ENCODE measurements around the gene HSD17B4.
"Not testable (repeated sequence)": the region's sequence is repeated elsewhere in the genome, so short reads cannot be mapped to it uniquely, and the experiment has no call there.

HSD17B4 gene

GRCh38 chr5:119470851-119471451 is 18.7 kb downstream of the HSD17B4 start:
- TF ChIP-seq CTCF (IDR thresholded peaks at IDR 0.05; ENCODE audit: borderline replicate concordance, control extremely low read depth, extremely low read depth, insufficient read depth, missing control alignments), result peak; percentile 46
- in situ Hi-C loops (cut with MboI; ENCODE audit: low sequenced_read_pairs, unreplicated experiment), result loop anchor here (25.0 kb wide), 1 partner anchor 991 kb away; the partner anchor contains the start of gene PRR16
- DNase-seq (ENCODE audit: low spot score), result peak; percentile 26

- no peak for TF ChIP-seq CTCF (IDR thresholded peaks at IDR 0.05; ENCODE audit: borderline replicate concordance, control extremely low read depth, extremely low read depth, insufficient read depth, missing control alignments)
- no peak for DNase-seq (ENCODE audit: low spot score)
- in situ Hi-C loops (cut with MboI; ENCODE audit: low sequenced_read_pairs, unreplicated experiment), result loop anchor here (25.0 kb wide), 1 partner anchor 989 kb away; the partner anchor contains the start of gene PRR16
Observed at GRCh38 chr5:119473241-119473640, 20.9 kb downstream of the HSD17B4 start.

- TF ChIP-seq CTCF (IDR thresholded peaks at IDR 0.05; ENCODE audit: borderline replicate concordance, control extremely low read depth, extremely low read depth, insufficient read depth, missing control alignments), result no peak
- no peak for DNase-seq (ENCODE audit: low spot score)
- in situ Hi-C loops (cut with MboI; ENCODE audit: low sequenced_read_pairs, unreplicated experiment), result loop anchor here (25.0 kb wide), 1 partner anchor 261 kb away; no protein-coding TSS in a partner anchor
Observed at GRCh38 chr5:119476341-119476740, 24.0 kb downstream of the HSD17B4 start.

- no peak for DNase-seq (ENCODE audit: low spot score)
- TF ChIP-seq CTCF (IDR thresholded peaks at IDR 0.05; ENCODE audit: borderline replicate concordance, control extremely low read depth, extremely low read depth, insufficient read depth, missing control alignments), result no peak
- in situ Hi-C loops (cut with MboI; ENCODE audit: low sequenced_read_pairs, unreplicated experiment), result loop anchor here (25.0 kb wide), 1 partner anchor 259 kb away; no protein-coding TSS in a partner anchor
Observed at GRCh38 chr5:119478781-119479180, 26.5 kb downstream of the HSD17B4 start.

- in situ Hi-C loops (cut with MboI; ENCODE audit: low sequenced_read_pairs, unreplicated experiment), result loop anchor here (25.0 kb wide), 1 partner anchor 257 kb away; no protein-coding TSS in a partner anchor
- not testable (repeated sequence) for DNase-seq (ENCODE audit: low spot score)
Observed at GRCh38 chr5:119480629-119481028, 28.3 kb downstream of the HSD17B4 start.

GRCh38 chr5:119483155-119483554 is 30.9 kb downstream of the HSD17B4 start:
- no peak for TF ChIP-seq CTCF (IDR thresholded peaks at IDR 0.05; ENCODE audit: borderline replicate concordance, control extremely low read depth, extremely low read depth, insufficient read depth, missing control alignments)
- DNase-seq (ENCODE audit: low spot score), result no peak
- in situ Hi-C loops (cut with MboI; ENCODE audit: low sequenced_read_pairs, unreplicated experiment), result loop anchor here (25.0 kb wide), 1 partner anchor 254 kb away; no protein-coding TSS in a partner anchor

GRCh38 chr5:119484884-119485283 is 32.6 kb downstream of the HSD17B4 start:
- no peak for DNase-seq (ENCODE audit: low spot score)
- TF ChIP-seq CTCF (IDR thresholded peaks at IDR 0.05; ENCODE audit: borderline replicate concordance, control extremely low read depth, extremely low read depth, insufficient read depth, missing control alignments), result no peak
- in situ Hi-C loops (cut with MboI; ENCODE audit: low sequenced_read_pairs, unreplicated experiment), result loop anchor here (25.0 kb wide), 1 partner anchor 252 kb away; no protein-coding TSS in a partner anchor
